Measurements from ENCODE around the gene ANKMY1.
A peak's percentile ranks its signal among the peaks of the same experiment; 100 is the strongest.

ANKMY1 gene

DNA sequence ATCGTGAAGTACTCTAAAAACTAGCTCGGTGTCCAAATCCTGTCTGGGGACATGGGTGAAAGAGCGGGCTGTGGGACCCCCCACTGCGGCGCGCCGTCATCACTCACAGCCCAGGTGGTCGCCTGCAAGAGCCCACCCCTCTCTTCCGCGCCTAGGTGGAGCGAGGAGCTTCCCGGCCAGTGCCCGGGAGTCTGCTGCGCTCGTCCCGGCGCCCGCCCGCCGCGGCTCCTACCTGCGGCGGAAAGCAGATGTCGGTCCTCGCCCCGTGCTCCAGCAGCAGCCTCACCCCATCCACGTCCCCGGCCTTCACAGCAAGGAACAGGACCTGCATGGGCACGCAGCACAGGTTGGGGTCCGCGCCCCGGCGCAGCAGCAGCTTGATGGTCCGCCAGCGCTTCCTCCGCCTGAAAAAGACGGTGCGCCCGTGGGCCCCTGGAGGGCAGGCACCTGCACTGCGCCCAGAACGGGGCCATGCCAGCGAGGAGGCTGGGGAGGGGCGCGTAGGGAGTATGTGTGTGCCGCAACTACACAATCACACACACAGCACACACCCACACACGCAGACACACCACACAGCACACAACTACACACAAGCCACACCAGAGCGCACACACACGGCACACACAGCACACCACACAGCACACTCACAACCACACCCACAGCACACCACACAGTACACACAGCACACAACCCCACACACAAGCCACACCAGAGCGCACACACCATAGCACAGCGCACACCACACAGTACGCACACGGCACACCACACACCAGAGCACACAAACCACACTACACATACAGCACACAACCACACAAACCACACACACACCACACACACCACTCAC lies 37.4 kb downstream of the ANKMY1 start:
- no peak for DNase-seq (ENCODE audit: low read depth)

DNA sequence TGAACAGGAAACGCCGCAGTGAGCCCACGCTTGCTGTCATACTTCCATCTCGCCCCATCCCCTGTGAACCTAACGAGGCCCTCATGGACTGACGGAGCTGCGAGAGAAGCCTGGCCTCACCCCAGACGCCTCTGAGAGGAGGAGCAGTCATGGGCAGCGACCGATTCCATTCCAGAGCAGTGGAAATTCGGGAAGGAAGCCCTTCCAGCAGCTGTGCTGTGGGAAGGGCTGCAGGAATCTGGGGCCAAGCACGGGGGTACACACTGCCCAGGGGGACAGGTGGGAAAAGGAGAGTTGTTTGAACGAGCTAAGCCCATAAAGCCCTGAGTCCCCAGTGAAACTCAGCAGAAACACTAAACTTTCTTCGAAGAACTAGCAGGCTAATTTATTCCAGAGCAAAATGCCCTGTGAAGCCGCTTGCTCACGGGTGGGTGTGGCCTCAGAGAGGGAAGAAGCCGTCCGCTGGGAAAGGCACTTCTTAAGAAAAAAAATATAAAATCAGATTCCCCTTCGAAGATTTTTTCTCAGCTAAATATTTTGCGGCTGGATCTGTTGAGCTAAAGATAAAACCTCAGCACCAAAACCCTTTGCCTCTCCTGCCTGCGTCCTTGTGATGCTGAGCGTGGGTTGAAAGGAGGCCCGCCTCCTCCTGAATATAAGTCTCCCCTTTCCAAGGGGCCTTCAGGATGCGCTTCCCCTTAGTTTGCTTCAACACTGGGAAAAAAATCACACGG lies 38.2 kb downstream of the ANKMY1 start:
- DNase-seq (ENCODE audit: low read depth), result no peak

DNA sequence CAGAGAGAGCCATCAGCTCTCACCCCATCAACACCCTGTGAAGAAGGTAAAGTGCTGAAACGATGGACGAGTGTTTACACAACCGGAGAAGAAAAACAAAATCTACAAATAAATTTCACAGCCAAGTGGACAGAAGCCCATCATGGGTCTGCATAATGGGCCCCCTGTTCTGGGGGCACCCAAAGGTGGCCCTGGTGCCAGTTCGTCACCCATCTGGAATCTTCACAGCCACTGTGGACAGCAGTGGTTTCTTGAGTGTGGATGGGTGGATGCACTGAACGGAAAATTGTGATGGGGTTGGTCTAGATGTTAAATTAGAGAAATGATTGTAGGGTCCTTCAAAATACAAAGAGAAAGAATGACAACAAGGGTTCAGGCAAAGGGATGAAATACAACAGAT lies 38.8 kb downstream of the ANKMY1 start:
- DNase-seq (ENCODE audit: low read depth), result no peak

GRCh38 chr2:240517342-240517741 lies 40.4 kb downstream of the ANKMY1 start:
- no peak for DNase-seq (ENCODE audit: low read depth)

GRCh38 chr2:240514631-240515030 lies 43.2 kb downstream of the ANKMY1 start:
- no peak for DNase-seq (ENCODE audit: low read depth)

- DNase-seq (ENCODE audit: low read depth), result peak; percentile 75
Observed at GRCh38 chr2:240513549-240514287, 44.1 kb downstream of the ANKMY1 start.

DNA sequence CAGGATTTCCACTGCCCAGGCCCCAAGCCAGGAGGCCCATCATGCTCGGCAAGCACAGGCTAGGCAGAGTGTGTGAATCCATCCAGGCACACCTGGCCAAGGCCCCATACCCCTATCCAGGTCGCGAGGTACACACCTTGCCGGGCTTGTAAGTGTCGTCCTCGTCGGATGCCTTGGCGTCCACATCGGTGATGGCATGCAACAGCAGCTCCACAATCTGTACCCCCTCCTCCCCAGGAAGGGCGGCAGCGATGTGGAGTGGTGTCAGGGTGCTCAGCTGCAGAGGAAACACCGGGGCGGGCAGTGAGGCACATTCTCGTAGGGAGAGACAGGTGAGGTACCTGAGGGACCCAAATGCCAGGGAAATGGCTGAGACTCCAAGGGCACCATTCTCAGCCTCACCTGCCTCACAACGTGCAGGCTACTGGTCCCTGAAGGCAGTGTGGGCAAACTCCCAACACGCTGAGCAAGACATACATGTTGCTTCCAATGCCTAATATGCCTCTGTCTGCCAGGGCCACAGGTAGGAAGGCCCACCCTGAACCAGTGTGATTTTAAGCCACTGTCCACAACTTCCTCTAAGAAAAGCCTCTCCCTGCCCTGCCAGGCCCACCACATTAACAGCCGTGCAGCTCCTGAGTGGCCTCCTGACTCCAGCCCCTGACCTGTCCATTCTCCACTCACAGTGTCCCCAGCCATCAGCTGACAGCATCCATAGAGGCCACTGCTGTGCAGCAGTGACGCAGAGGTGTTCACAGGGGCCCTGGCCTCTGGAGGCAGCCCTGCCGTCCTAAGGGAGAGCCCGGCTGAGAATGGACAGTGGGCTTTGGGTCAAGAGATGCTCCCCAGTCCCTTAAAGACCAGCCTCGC lies 44.9 kb downstream of the ANKMY1 start:
- DNase-seq (ENCODE audit: low read depth), result no peak

GRCh38 chr2:240512109-240512485 lies 45.7 kb downstream of the ANKMY1 start:
- DNase-seq (ENCODE audit: low read depth), result no peak

DNA sequence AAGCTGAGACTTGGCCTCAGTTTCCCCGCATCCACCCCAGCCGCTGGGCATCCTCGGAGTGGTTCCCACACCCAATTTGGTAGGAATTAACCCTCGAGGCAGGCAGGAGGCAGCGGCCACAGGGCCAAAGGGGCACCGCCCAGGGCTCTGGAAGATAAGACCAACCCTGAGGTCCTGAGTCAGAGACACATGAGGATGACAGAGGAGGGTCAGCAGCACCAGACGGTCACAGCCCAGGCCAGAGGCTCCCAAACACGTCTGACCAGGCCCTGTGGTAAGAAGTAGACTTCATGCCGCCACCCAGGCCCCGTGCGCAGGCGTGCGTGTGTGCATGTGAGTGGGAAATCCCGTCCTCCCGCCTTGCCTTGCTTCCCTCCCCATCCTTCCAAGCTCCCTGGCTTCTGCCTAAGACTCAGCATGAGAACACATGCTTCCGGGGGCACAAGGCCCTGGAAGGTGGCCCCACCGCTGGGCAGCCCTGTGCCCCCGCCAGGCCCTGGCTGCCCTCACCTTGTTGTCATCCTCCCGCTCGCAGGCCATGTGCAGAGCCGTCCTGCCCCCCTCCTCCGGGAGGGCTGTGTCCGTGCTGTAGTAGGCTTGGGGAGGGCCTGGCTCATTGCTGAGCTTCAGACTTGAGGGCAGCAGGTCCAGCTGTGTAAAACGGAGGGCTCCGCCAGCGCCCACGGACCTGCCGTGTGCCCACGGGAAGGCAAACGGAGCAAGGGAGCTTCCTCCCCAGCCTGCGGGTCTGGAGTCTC lies 46.3 kb downstream of the ANKMY1 start:
- DNase-seq (ENCODE audit: low read depth), result no peak

DNA sequence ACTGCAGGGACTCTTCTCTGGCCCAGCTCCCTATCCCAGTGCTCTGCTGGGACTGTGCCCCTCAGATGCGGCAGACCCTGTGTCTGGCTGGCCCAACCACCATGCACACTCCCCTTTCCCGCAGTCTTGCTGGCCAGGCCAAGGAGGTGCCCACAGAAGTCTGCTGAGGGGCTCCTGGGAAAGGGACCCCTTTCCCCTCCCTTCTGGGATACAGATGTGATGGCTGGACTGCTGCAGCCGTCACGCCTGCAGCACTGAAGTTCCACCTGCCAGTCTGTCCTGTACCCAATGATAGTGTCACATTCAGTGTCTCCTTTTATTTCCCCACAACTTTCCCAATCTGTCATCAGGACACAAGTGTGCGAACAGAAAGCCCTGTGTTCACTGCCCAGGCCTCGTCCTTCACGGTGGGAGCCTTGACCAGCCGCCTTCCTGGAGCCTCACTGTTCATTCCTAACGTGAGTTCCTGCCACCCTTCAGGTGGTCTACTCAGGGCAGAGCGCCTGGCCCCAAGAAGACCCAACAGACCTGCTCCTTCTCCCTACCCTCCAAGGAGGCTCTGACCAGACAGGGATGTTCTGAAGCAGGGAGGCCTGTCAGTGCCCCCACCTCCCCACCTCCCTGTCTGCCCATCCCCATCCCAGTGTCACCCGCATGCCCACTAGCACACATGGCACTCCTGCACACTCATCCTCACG lies 47.1 kb downstream of the ANKMY1 start:
- no peak for DNase-seq (ENCODE audit: low read depth)

- no peak for DNase-seq (ENCODE audit: low read depth)
Observed at GRCh38 chr2:240509667-240510512, 47.9 kb downstream of the ANKMY1 start.

GRCh38 chr2:240508832-240509545 lies 48.8 kb downstream of the ANKMY1 start:
- no peak for DNase-seq (ENCODE audit: low read depth)

DNA sequence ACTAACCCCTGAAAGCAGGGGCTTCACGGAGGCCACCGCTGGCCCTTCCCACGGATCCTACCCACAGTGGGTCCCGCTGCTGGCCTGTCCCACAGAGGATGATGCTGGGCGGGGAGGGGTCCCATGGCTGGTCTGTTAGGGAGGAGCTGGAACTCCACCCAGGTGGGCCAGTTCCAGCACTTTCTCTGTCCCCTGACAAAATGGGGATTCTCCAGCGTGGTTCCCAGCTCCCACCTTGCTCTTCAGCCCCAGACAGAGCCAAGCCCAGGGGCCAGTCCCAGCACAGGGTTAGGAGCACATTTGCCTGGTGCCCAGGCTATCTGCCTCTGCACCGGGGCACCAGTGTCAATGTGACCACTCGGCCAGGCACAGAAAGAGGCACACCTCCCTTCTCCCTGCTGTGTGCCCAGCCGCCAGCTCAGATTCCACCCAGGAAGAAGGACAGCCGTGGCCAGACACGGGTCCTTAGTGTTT lies 50.0 kb downstream of the ANKMY1 start:
- DNase-seq (ENCODE audit: low read depth), result no peak

DNA sequence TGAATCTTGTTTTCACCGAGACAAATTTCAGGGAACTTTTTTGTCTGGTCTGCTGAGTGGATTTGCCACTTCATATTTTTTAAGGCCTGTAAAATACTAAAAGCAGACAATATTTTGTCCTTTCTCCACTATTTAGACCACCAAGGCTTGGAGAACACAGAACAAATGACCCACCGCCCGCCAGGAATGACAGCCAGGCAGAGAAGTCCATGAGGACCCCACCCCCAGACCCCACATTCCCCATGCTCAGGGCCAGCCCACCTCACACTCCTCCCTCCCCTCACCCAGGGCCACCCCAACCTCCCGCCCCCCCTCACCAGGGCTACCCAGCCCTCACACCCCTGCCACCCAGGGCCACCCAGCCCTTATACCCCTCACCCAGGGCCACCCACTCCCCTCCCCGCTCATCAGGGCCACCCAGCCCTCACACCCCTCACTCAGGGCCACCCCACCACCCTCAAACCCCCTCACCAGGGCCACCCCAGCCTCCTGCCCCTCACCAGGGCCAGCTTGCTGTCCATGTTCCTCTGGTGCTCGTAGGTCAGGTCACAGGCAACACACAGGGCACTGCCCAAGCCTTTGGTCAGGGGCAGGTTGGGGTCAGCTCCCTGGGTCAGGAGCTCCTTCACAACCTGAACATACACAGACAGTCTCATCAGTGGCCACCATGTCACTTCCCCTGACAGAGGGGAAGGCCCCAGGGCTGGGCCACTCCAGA lies 50.6 kb downstream of the ANKMY1 start:
- DNase-seq (ENCODE audit: low read depth), result no peak

DNA sequence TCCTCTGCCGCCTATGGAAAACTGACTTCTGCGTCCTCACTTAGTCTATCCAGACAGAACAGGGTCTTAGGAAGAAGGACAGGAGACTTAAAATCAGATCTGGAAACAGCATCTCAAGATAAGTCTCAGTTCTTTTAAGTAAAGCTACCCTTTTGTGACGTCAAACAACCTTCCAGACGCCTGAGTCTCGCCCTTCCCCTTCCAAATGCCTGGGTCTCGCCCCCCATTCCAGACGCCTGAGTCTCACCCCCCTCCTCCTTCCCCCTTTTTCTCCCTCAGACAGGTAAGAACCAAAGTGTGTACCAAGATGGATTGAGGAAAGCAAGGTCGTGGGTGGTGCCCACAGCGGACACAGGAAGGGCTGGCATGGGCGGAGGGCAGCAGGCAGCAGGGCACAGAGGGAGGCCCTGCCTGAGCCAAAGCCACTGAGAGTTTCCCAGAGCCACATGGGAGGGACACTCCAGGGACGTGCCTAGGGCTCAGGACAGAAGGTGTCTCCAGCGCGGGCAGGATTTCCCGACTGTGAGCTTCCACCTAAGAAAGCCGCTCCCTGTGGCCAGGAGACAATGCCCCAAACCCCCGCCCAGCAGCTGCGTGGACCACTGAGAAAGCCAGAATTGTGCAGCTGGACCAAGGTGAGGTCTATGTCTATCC lies 51.3 kb downstream of the ANKMY1 start:
- no peak for DNase-seq (ENCODE audit: low read depth)

DNA sequence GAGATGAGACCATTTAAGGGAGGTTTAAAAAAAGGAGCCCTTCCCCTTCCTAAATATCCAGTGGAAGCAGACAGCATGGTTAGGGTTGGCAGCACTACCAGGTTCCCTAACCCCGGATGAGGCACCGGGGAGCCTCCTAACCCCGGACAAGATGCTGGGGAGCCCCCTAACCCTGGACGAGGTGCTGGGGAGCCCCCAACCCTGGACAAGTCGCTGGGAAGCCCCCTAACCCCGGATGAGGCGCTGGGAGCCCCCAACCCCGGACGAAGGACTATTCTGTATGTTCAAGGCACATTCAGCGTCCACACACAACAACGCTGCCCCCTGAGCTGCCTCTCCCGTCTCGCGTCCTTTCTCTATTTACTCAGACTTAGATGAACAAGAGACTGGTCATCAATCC lies 51.9 kb downstream of the ANKMY1 start:
- DNase-seq (ENCODE audit: low read depth), result no peak

GRCh38 chr2:240503848-240504247 lies 53.9 kb downstream of the ANKMY1 start:
- no peak for DNase-seq (ENCODE audit: low read depth)
